Measurements from ENCODE around the gene TCL1B. TPM values are rescaled to one million over a fixed set of nuclear protein-coding genes. Genes with fewer than 3 reads are reported as not detected.

TCL1B gene
- total RNA-seq, 1 experiment from 2014 or later, result 3.6 TPM

DNA sequence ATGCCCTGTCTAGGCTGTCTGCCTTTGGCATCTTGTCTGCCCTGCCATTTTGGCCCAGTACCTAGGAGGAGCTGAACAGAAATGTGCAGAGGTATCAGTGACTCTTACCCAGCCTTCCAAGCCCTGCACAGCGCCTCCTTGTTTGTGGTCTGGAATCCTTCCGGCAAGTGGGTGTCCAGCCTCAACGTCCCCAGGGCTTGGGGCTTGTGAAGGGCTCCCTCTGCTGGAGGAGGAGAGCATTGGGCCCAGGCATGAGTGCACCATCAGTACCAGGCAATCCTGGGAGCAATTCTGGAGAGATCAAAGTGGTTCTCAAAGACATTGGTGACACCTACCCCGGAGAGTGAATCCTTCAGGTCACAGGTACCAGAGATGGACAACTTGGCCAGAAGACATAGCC is 2.4 kb upstream of the TCL1B start:
- Histone ChIP-seq H3K79me2 (ENCODE audit: insufficient read depth, low read length) (no peaks in the 10 kb centered on the region), H3K9ac (ENCODE audit: extremely low read depth, insufficient read length, low read length) (no peak overlapping the region), H3K23ac (ENCODE audit: insufficient read length, low read depth, low read length) (no peak overlapping the region), H3K18ac (ENCODE audit: insufficient read length, low read depth, low read length) (no peak overlapping the region), H3K27me3 (ENCODE audit: insufficient read depth, low read length) (no peaks in the 10 kb centered on the region), H4K5ac (ENCODE audit: insufficient read length, low read depth, low read length) (no peak overlapping the region), H4K20me1 (ENCODE audit: control insufficient read depth, insufficient read depth, insufficient read length) (no peaks in the 10 kb centered on the region), H2BK12ac (ENCODE audit: insufficient read length, low read depth, low read length) (no peak overlapping the region), H3T11ph (ENCODE audit: low read length) (no peak overlapping the region), H3K79me1 (ENCODE audit: insufficient read depth, low read depth, low read length, poor library complexity, severe bottlenecking) (no peaks in the 10 kb centered on the region), H2AK5ac (ENCODE audit: insufficient read length, low read length) (no peak overlapping the region), H3K56ac (ENCODE audit: insufficient read length, low read depth, low read length) (no peak overlapping the region), H3K9me3 (ENCODE audit: control insufficient read depth, low read depth, low read length) (no peaks in the 10 kb centered on the region), H3K4me2 (ENCODE audit: insufficient read depth, insufficient read length, low read length) (no peak overlapping the region), H2AFZ (ENCODE audit: low read length) (no peak overlapping the region), H3K4ac (ENCODE audit: low read depth, low read length) (no peak overlapping the region), H2BK120ac (ENCODE audit: low read depth, low read length, poor library complexity, severe bottlenecking) (no peak overlapping the region), H4K91ac (ENCODE audit: insufficient read length, low read depth, low read length) (no peak overlapping the region), H4K8ac (replicated peaks; ENCODE audit: insufficient read length, low read depth, low read length) (no peak overlapping the region), H2BK15ac (ENCODE audit: low read depth, low read length) (no peak overlapping the region), H3K23me2 (ENCODE audit: insufficient read length, low read depth, low read length, poor library complexity, severe bottlenecking) (no peaks in the 10 kb centered on the region), H2BK5ac (ENCODE audit: insufficient read length, low read length) (no peak overlapping the region), H3K27ac (ENCODE audit: insufficient read length, low read depth, low read length) (no peak overlapping the region), H2BK20ac (ENCODE audit: low read depth, low read length, poor library complexity, severe bottlenecking) (no peak overlapping the region), H3K14ac (ENCODE audit: insufficient read depth, low read length) (no peak overlapping the region), H3K4me1 (ENCODE audit: insufficient read depth, low read length) (peaks cover 4% of the 10 kb centered on the region)
- H3K27me3 Mint-ChIP-seq (ENCODE audit: low read depth), result peaks cover 38% of the 10 kb centered on the region
- no peaks in the 10 kb centered on the region for H3K36me3 Mint-ChIP-seq (ENCODE audit: insufficient read depth in 1 of 3, low read depth in 3 of 3)
- TF ChIP-seq, protein P1, sequence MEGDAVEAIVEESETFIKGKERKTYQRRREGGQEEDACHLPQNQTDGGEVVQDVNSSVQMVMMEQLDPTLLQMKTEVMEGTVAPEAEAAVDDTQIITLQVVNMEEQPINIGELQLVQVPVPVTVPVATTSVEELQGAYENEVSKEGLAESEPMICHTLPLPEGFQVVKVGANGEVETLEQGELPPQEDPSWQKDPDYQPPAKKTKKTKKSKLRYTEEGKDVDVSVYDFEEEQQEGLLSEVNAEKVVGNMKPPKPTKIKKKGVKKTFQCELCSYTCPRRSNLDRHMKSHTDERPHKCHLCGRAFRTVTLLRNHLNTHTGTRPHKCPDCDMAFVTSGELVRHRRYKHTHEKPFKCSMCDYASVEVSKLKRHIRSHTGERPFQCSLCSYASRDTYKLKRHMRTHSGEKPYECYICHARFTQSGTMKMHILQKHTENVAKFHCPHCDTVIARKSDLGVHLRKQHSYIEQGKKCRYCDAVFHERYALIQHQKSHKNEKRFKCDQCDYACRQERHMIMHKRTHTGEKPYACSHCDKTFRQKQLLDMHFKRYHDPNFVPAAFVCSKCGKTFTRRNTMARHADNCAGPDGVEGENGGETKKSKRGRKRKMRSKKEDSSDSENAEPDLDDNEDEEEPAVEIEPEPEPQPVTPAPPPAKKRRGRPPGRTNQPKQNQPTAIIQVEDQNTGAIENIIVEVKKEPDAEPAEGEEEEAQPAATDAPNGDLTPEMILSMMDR (conservative IDR thresholded peaks at IDR 0.05), result peak; percentile 91
- no peaks in the 10 kb centered on the region; a peak in 2 of 5 replicates for H3K9me3 Mint-ChIP-seq
- H3K27ac Mint-ChIP-seq, result no peak overlapping the region
- no CpG with 5 or more reads among the region's 4 CpGs for WGBS (ENCODE audit: extremely low coverage, insufficient read length, low lambda C conversion rate)
- H3K4me3 Mint-ChIP-seq, result no peak overlapping the region
- peaks cover 28 to 40% of the 10 kb centered on the region in 2 experiments for H3K4me1 Mint-ChIP-seq
- peak; percentile 72 for DNase-seq
